Stimulated activated CD4-positive, alpha-beta T cell treated with anti-CD3 and anti-CD28 coated beads, Interleukin-4, amount 100 ng/mL, for 4 hours (primary cell): ENCODE results near the gene LIMK2.

Source experiments
- DNase-seq, 2 experiments: peaks; one replicate each; pipeline ENCODE4 v3.0.0-alpha.2; 2020

The LIMK2 gene

DNA sequence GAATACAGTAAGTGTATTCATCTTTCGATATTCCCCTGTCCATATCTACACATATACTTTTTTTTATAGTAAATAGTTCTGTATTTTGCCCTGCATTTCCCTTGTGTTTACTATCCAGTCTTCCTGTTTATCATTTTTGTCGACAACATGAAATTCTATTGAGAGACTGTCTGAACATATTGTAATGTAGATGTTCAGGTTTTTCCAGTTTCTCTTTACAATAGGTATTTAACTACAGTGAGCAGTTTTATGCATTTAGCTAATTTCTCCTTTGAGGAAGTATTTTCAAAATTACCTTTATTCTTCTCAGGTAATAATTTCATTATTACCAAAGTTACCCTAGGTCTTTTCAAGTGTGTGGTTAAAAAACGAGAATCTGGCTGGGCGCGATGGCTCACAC lies 63.5 kb downstream of the LIMK2 start:
- no peak for DNase-seq

DNA sequence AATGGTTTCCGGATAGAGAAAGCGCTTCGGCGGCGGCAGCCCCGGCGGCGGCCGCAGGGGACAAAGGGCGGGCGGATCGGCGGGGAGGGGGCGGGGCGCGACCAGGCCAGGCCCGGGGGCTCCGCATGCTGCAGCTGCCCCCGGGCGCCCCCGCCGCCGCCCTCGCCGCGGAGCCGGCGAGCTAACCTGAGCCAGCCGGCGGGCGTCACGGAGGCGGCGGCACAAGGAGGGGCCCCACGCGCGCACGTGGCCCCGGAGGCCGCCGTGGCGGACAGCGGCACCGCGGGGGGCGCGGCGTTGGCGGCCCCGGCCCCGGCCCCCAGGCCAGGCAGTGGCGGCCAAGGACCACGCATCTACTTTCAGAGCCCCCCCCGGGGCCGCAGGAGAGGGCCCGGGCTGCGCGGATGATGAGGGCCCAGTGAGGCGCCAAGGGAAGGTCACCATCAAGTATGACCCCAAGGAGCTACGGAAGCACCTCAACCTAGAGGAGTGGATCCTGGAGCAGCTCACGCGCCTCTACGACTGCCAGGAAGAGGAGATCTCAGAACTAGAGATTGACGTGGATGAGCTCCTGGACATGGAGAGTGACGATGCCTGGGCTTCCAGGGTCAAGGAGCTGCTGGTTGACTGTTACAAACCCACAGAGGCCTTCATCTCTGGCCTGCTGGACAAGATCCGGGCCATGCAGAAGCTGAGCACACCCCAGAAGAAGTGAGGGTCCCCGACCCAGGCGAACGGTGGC lies 64.5 kb downstream of the LIMK2 start:
- no peak for DNase-seq

DNA sequence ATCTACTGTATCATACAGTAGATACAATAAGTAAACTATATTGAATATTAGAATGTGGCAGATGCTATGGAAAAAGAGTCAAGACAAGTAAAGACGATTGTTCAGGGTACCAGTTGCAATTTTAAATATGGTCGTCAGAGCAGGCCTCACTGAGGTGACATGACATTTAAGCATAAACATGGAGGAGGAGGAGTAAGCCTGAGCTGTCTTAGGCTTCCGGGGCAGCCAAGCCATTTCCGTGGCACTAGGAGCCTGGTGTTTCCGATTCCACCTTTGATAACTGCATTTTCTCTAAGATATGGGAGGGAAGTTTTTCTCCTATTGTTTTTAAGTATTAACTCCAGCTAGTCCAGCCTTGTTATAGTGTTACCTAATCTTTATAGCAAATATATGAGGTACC lies 65.6 kb downstream of the LIMK2 start:
- DNase-seq, result no peak

DNA sequence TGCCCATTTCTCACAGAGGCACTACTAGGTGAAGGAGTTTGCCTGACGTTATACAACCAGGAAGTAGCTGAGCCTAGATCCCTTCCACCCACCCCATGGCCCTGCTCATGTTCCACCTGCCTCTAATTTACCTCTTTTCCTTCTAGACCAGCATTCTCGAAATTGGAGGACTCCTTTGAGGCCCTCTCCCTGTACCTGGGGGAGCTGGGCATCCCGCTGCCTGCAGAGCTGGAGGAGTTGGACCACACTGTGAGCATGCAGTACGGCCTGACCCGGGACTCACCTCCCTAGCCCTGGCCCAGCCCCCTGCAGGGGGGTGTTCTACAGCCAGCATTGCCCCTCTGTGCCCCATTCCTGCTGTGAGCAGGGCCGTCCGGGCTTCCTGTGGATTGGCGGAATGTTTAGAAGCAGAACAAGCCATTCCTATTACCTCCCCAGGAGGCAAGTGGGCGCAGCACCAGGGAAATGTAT lies 66.1 kb downstream of the LIMK2 start:
- no peak for DNase-seq

DNA sequence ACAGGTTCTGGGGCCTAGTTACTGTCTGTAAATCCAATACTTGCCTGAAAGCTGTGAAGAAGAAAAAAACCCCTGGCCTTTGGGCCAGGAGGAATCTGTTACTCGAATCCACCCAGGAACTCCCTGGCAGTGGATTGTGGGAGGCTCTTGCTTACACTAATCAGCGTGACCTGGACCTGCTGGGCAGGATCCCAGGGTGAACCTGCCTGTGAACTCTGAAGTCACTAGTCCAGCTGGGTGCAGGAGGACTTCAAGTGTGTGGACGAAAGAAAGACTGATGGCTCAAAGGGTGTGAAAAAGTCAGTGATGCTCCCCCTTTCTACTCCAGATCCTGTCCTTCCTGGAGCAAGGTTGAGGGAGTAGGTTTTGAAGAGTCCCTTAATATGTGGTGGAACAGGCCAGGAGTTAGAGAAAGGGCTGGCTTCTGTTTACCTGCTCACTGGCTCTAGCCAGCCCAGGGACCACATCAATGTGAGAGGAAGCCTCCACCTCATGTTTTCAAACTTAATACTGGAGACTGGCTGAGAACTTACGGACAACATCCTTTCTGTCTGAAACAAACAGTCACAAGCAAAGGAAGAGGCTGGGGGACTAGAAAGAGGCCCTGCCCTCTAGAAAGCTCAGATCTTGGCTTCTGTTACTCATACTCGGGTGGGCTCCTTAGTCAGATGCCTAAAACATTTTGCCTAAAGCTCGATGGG lies 66.7 kb downstream of the LIMK2 start:
- DNase-seq, result no peak

DNA sequence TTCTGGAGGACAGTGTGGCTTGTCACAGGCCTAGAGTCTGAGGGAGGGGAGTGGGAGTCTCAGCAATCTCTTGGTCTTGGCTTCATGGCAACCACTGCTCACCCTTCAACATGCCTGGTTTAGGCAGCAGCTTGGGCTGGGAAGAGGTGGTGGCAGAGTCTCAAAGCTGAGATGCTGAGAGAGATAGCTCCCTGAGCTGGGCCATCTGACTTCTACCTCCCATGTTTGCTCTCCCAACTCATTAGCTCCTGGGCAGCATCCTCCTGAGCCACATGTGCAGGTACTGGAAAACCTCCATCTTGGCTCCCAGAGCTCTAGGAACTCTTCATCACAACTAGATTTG lies 67.2 kb downstream of the LIMK2 start:
- no peak for DNase-seq

DNA sequence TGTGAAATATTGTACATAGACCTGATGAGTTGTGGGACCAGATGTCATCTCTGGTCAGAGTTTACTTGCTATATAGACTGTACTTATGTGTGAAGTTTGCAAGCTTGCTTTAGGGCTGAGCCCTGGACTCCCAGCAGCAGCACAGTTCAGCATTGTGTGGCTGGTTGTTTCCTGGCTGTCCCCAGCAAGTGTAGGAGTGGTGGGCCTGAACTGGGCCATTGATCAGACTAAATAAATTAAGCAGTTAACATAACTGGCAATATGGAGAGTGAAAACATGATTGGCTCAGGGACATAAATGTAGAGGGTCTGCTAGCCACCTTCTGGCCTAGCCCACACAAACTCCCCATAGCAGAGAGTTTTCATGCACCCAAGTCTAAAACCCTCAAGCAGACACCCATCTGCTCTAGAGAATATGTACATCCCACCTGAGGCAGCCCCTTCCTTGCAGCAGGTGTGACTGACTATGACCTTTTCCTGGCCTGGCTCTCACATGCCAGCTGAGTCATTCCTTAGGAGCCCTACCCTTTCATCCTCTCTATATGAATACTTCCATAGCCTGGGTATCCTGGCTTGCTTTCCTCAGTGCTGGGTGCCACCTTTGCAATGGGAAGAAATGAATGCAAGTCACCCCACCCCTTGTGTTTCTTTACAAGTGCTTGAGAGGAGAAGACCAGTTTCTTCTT lies 67.9 kb downstream of the LIMK2 start:
- no peak for DNase-seq

DNA sequence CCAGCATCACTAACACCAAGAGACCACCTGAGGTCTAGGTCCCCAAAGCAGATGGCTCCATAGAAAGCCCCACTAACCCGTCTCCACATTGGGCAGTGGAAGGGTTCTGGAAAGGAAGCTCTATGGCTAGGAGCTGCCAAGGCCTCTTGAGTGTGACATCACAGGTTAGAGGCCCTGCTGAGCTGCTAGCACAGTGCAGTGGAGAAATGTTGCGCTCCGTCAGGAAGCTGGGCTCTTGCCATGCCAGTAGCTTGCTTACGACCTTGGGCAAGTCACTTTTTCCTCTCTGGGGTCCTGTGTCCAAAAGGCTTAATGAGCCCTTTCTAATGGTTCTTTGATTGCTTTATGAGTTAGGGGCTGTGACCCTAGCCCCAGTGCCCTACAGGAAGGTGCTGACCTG lies 69.6 kb downstream of the LIMK2 start:
- DNase-seq, result no peak

DNA sequence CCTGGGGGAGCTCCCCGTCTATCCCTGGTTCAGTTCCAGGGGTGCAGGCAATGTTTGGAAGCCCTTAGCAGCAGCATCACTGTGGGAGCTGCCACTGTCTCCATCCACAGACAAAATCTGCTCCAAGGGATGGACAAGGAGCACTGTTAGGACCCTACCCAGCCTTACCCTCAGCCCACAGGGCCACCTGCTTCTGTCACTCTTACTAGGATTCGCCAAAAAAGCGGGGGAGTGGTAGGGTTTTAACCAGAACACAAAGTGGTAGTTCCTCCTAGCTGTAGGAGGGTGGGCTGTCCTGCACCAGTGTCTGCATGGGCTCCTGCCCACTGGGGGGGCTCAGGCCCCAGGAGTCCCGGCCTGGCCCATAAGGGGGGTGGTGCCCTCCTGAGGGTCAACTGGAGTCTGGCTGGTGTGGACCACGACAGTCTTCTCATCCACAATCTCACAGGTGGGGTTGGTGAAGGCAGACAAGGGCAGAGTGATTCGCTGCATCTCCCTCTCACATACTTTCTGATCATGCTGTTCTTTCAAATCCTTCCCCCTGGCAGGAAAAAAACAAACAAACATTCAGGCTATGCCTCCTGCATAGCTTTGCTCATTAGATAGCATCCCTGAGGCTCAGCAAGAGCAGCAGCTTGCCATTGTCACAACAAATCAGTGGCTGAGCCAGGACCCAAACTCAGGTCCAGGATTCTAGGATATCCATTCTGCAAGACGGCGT lies 70.8 kb downstream of the LIMK2 start:
- DNase-seq, result no peak

DNA sequence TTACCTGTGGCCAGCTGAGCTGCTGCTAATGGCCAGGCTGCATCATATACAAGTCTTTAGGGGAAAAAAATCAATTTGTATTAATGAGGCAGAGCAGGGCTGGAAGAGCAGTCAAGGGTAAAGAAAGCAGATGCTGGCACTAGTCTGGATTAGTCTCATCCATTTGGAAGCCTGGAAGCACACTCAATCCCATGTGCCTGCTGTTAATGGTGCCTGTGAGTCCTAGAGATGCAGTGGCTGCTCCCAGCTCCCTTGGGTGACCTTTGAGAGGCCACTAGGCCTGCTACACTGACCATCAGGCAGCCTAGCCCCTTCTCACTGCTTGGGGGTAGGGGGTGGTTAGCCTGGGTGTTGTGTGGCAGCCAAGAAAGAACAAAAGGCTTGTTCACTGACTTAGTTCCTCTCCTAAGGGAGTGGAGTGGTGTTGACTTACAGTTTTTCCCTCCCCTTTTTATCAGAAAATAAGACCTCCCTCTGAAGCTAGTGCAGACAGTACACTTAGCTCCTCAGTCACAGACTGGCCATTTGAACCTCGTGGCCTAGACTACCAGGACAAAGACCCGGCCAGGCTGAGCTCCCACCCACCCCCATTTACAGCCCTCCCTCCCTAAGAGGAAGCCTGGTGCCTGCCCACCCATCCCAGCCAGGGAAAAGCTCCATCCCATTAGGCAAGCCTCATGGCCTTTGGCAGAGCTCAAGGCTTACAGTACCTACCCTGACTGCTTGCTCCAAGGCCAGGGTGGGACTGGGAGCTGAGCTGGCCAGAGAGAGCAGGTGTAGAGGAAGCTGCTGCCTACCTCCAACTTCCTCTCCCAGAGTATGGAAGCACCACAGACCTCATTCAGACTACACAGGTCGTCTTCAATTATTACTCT lies 72.4 kb downstream of the LIMK2 start:
- DNase-seq, result no peak

DNA sequence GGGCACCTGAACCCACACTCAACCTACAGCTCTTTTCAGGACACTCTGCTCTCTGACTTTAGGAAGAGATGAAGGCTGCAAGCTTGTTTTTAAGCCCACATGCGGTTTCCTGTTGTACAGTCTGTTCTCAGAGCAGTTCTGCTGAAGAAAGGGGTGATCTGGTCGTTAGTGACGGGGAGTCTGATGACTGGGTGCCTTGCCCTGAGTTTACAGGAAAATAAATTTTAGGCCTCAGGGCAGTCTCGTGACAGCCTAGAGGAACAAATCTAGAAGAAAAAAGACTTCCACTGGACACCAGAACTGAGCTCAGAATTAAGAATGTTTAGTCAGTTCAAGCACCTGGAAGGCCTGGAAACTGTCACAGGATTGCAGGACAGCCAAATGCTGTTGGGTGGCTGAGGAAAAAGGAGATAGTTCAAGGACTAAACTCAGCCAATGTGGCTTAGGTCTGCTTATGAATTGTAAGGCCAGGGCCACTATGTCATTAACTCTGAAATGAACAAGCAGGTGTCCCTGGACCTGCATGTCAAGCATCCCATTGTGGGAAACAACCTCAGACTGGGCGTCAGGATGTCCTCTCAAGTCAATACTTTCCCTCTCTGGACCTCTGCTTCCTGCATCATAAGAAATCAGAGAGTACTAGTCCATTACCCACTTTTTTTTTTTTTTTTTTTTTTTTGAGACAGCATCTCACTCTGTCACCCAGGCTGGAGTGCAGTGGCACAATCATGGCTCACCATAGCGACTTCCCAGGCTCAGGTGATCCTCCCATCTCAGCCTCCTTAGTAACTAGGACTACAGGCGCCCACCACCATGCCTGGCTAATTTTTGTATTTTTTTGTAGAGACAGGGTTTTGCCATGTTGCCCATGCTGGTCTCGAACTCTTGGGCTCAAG lies 74.5 kb downstream of the LIMK2 start:
- DNase-seq, result peak in 1 of 2 experiments; percentile 75

DNA sequence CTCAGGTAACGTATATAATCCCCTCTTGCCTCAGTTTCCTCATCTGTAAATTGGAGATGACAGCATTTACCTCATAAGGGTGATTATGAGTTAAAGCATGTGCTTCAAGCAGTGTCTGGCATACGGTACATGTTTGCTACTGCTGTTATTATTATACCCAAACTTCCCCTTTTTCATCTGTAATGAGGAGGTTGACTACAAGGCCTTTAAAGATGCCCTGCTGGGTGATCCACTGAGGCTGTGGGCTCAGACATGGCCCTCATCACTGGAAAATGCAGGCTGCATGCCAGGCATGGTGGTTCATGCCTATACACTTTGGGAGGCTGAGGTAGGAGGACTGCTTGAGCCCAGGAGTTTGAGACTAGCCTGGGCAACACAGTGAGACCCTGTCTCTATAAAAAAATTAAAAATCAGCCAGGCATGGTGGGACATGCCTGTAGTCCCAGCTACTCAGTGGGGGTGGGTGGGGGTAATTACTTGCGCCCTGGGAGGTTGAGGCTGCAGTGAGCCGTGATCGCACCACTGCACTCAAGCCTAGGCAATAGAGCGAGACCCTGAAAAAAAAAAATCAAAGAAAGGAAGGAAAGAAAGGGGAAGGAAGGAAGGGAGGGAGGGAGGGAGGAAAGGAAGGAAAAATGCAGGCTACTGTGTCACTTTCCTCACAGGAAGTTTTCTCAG lies 75.9 kb downstream of the LIMK2 start:
- no peak for DNase-seq

DNA sequence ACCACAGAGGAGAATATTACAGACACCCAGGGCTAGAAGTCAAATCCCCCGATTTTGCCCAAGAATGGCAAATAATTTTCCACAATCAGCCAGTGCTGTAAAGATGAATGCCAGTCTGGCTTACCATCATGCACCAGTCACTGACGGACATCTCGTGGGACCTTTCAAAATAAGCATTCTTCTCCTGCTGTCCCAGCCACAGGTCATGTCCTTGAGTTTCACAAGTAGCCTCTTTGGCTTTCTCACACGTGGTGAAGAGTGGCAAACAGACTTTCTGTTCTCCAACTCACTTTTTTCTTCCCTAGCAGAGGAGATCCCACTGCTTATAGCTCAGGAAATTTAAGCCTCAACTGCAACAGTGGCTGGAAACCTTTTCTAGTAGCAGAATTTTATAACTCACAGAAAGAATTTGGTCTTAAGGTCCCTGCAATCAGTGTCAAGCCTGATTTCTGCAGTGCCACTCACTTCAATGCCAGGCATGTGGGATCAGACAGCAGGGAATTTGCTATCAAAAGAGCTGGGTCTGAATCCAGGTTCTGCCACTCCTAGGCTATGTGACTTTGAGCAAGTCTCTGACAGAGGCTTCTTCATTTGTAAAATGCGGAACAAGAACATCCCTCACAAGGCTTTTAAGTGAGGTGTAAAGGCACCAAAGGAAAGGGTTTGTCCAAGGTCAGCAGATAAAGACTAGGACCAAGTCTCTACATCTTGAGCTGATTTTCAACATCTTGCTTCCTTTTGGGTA lies 76.6 kb downstream of the LIMK2 start:
- DNase-seq, result no peak

DNA sequence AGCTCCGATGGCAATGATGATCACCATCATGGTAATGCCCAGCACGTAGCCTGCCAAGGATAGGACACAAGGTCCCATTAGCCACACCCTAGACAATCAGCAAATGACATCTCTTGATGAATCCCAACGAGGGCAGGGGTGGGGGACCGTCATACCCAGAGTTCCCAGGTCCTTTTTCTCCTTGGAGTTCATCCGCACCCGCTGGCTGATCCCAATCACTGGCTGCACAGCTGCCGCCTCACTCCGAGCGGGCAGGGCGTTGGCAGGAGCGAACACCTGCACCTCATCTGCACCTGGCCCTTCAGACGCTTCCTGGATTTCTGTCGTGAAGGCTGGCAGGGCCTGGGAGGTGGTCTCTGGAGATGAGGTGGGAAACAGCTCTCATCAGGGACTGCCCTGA lies 77.2 kb downstream of the LIMK2 start:
- no peak for DNase-seq

DNA sequence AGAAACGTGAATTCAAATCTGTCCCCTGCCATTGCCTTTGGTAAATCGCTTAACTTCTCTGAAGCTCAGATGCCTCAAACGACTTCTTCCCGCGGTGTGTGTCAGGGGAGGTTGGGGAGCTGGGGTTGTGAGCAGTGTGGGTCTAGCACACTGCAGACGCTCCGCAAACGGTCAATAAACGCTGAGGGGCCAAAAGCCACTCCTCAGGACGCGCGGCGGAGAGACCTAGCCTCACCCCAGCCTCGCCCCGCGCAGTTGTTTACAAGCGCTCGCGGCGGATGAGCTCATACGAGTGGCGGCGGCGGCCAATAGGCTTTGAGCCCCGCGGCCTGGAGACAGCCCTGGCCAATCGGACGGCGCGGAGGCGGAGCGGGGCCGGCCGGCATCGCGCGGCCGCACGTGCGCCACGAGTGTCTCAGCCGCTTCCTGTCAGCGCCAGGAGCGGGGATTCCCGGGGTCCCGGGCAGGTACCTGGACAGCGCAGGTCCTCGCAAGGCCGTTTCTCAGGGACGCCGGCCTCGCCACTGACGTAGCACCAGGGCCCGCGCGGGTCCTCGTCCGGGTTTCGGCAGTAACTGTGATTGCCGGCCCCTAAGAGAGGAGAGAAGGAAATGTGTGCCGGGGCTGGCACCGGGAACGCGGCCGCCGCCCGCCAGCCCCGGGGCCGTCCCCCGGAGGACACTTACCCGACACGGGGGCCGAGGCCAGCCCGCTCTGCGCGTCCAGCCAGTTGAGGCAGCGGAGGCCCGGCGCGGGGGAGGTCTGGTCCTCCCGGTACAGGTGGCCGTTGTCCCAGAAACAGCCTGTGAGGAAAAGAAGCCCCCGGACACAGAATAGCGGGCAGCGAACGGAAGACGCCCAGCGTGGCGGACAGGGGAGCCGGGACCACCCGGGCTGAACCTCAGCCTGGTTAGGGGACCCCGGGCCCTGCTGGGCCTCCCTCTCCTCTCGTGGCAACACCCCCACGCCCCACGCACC lies 78.7 kb downstream of the LIMK2 start:
- DNase-seq, result peak; percentile 90 to 93

DNA sequence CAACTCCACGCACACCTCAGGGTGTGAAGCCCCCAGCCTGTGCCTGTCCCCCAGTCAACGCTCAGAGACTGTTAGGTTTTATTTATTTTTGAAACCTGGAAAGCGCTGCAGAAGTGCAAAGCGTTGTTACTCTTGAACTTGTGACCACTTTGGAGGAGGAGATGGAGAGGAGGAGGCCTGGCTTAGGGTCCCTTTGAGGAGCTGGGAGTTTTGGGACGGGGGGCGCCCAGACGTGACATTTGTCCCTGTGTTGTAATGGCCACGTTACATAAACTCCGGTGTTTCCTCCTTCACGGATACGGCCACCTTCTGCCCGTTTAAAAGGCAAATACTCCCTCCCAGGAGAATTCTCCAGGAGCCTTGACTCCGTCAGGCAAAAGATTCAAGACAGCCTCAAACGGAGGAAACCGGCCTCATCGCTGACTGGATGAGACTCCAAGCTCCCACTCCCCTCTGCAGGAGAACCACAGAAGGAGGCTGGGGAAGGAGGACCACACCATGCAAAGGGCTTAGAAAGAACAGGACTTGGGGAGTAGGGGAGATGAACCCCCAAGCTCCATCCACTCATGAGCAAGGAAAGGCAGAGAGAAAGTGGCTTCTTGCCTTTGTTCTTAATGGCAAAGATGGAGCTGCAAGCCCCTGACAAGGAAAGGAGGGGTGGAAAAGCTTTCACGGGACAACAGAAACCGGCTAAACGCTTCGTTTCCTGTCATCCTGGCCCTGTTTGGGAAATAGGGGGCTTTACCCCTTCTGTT lies 79.6 kb downstream of the LIMK2 start:
- DNase-seq, result no peak

DNA sequence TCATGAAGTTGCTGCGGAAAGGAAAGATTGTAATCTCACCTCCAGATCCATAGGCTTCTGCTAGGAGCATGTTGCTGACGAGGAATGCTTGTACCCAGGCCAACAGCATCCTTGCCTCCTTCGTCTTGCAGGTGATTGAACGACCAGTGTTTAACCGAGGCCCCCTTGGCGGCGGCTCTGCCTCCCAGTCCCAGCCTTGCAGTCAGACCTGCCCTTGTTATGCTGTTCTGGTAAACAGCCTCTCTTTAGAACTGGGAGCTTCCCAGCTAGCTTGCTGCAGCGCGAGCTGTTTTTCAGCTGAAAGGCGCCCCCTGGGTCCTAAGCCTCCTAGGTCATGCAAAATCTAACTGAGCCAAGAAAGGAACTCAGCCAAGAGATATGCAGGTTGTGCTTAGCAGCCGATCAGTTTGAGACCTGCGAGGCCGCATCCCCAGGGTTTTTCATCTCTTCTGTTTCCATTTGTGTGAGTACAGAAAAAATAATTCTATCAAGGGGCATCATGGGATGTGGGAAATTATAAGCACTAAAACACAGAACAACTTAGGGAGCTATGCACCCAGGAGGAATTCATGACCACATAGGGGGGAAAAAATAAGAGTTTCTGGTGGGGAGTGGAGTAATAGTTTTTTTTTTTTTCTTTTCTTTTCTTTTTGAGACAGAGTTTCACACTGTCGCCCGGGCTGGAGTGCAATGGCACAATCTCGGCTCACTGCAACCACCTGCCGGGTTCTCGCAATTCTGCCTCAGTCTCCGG lies 80.3 kb downstream of the LIMK2 start, which contains the start of gene PIK3IP1:
Gene PIK3IP1 (minus strand): TSS at position 253 of the 754 bp plus-strand sequence. CDS start 144 bp downstream, at position 109.
- DNase-seq, result peak; percentile 74 to 83
